ENCODE results near the gene DBX1. TPM values are rescaled to one million over a fixed set of nuclear protein-coding genes. Genes with fewer than 3 reads are reported as not detected.
A peak's percentile ranks its signal among the peaks of the same experiment; 100 is the strongest.
"Not testable (repeated sequence)": the region's sequence is repeated elsewhere in the genome, so short reads cannot be mapped to it uniquely, and the experiment has no call there.

Gene DBX1
- polyA plus RNA-seq (2013, experiment 1 of 2; ENCODE audit: insufficient read length) = 0.12 TPM
- not detected for polyA plus RNA-seq (2013, experiment 2 of 2; ENCODE audit: insufficient read length)

GRCh38 chr11:20160425-20161229 lies at the start of gene DBX1:
Gene DBX1 (minus strand): TSS chr11:20160475. CDS start chr11:20160324, 151 bp downstream.
- DNase-seq = no peak

GRCh38 chr11:20208622-20209111 lies 48.4 kb upstream of the DBX1 start:
- no peak for DNase-seq

- DNase-seq = no peak
These were observed 47.7 kb upstream of the DBX1 start for GRCh38 chr11:20207781-20208621.

- no peak for DNase-seq
These were observed 45.5 kb upstream of the DBX1 start for GRCh38 chr11:20205807-20206206.

- DNase-seq = no peak
These were observed 44.4 kb upstream of the DBX1 start for GRCh38 chr11:20204681-20205080.

- DNase-seq = no peak
These were observed 43.6 kb upstream of the DBX1 start for GRCh38 chr11:20203831-20204230.

- DNase-seq = no peak
These were observed 41.0 kb upstream of the DBX1 start for GRCh38 chr11:20201231-20201630.

GRCh38 chr11:20200331-20200955 lies 40.2 kb upstream of the DBX1 start:
- DNase-seq = not testable (repeated sequence)

GRCh38 chr11:20197881-20198280 lies 37.6 kb upstream of the DBX1 start:
- no peak for DNase-seq

- no peak for DNase-seq
These were observed 34.2 kb upstream of the DBX1 start for GRCh38 chr11:20194470-20194869.

- no peak for DNase-seq
These were observed 33.0 kb upstream of the DBX1 start for GRCh38 chr11:20193307-20193706.

GRCh38 chr11:20192641-20193040 lies 32.4 kb upstream of the DBX1 start:
- no peak for DNase-seq

- no peak for DNase-seq
These were observed 31.9 kb upstream of the DBX1 start for GRCh38 chr11:20192151-20192550.

- DNase-seq = no peak
These were observed 18.7 kb upstream of the DBX1 start for GRCh38 chr11:20178976-20179375.

- DNase-seq = no peak
These were observed 16.9 kb upstream of the DBX1 start for GRCh38 chr11:20177136-20177535.

- no peak for DNase-seq
These were observed 12.6 kb upstream of the DBX1 start for GRCh38 chr11:20172721-20173447.

- DNase-seq = no peak
These were observed 3.7 kb upstream of the DBX1 start for GRCh38 chr11:20163783-20164481.

GRCh38 chr11:20162824-20163782 lies 2.8 kb upstream of the DBX1 start:
- DNase-seq = peak; percentile 27

GRCh38 chr11:20161923-20162744 lies 1.9 kb upstream of the DBX1 start:
- DNase-seq = no peak
